ENCODE data around the gene SKP2.

DNA sequence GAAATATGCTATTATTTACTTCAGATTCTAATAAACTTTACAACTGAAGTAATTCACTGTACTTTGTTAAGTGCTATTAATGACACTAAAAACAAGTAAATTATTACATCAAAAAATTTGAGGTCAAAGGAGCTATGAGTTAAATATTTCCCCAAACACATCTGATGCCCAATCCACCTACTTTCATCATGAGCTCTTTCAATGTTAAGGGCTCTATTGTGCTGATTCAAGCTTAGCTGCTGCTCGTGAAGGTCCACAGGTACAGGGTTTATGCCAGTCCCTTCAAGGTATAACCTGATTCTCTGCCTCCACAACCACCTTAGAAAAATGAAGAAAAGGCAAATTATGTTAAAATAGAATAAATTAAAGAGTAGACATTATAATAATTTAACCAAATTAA lies 65.7 kb downstream of the SKP2 start:
- TF ChIP-seq, protein P1, sequence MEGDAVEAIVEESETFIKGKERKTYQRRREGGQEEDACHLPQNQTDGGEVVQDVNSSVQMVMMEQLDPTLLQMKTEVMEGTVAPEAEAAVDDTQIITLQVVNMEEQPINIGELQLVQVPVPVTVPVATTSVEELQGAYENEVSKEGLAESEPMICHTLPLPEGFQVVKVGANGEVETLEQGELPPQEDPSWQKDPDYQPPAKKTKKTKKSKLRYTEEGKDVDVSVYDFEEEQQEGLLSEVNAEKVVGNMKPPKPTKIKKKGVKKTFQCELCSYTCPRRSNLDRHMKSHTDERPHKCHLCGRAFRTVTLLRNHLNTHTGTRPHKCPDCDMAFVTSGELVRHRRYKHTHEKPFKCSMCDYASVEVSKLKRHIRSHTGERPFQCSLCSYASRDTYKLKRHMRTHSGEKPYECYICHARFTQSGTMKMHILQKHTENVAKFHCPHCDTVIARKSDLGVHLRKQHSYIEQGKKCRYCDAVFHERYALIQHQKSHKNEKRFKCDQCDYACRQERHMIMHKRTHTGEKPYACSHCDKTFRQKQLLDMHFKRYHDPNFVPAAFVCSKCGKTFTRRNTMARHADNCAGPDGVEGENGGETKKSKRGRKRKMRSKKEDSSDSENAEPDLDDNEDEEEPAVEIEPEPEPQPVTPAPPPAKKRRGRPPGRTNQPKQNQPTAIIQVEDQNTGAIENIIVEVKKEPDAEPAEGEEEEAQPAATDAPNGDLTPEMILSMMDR (IDR thresholded peaks at IDR 0.05; ENCODE audit: borderline replicate concordance, extremely low read depth, low read length, poor library complexity, severe bottlenecking), result no peak
- no peak for TF ChIP-seq EZH2 (IDR thresholded peaks at IDR 0.05; ENCODE audit: borderline replicate concordance, low read depth, low read length, severe bottlenecking)

Data from DND-41 (cell line).